ENCODE measurements around the gene PSMG3. TPM values are rescaled to one million over a fixed set of nuclear protein-coding genes. Genes with fewer than 3 reads are reported as not detected.
"Not testable (repeated sequence)": the region's sequence is repeated elsewhere in the genome, so short reads cannot be mapped to it uniquely, and the experiment has no call there.

The PSMG3 gene
- total RNA-seq, 1 donor = 24.6 TPM

- no peak for TF ChIP-seq CTCF (IDR thresholded peaks at IDR 0.05; ENCODE audit: insufficient read depth, low read depth, low read length)
- no peak overlapping the region for H3K4me3 ChIP-seq (ENCODE audit: low read depth, low read length)
- no peak for DNase-seq (ENCODE audit: low read depth)
Measured at GRCh38 chr7:1588978-1589377, 19.1 kb upstream of the PSMG3 start.

DNA sequence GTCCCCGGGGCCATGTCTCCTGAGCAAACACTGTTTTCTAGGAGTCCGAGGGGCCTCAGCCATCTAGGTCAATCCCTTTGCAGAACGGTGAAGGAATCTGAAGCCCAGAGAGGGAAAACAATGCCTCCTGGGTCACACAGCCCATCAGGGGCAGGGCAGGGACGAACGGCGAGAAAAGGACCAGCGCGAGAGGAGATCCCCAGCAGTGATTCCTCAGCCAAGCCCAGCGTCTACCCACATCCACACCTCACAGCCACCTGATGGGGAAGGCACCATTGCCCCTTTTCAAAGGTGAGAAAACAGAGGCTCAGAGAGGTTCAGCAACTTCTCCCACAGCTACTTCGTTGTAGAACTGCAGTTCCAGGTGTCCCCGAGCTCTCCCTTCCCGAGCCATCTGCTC, 17.9 kb upstream of the PSMG3 start:
- H3K4me3 ChIP-seq (ENCODE audit: low read depth, low read length) = no peak overlapping the region
- no peak for TF ChIP-seq CTCF (IDR thresholded peaks at IDR 0.05; ENCODE audit: insufficient read depth, low read depth, low read length)
- DNase-seq (ENCODE audit: low read depth) = no peak

DNA sequence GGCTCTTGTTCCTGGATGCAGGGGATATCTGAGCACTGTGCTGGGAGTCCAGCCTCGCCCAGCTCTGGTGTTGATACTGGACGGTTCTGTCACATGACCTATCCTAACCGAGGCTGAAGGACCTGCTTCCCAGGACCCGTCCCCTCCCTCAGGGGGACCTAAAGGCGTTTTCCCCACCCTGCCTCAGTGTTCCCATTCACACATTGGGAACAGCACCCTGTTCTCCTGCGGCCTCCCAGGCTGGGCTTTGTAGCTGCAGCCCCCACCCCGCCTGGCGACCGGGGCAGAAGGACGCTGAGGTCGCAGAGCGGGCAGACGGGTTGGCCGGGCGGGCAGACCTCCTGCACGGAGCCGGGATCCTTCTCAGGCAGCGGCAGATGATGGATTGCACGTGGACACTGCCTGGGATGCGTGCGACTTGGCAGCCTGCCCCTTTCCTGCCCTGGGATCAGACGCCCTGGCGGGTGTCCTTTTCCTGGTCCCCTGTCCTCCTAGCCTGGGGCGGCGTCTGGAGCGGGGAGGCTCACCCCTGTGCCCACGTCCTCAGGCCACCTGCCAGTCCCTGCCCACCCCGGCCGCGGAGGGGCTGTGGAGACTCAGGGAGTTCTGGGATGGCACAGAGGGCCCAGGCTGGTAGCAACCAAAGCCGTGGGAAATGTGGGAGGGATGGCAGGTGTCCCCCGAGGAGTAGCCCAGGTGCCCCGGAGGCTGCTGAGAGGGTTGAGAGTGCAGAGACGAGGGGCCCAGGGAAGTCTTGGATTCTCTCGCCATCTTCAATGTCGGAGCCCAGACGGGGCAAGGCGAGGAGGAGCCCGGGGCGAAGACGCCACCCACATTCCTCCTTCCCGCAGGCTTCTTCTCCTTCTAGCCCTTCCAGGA, 17.2 kb upstream of the PSMG3 start:
- TF ChIP-seq CTCF (IDR thresholded peaks at IDR 0.05; ENCODE audit: insufficient read depth, low read depth, low read length) = no peak
- H3K4me3 ChIP-seq (ENCODE audit: low read depth, low read length) = no peak overlapping the region
- DNase-seq (ENCODE audit: low read depth) = no peak

GRCh38 chr7:1586126-1586826, 16.4 kb upstream of the PSMG3 start:
- DNase-seq (ENCODE audit: low read depth) = no peak
- TF ChIP-seq CTCF (IDR thresholded peaks at IDR 0.05; ENCODE audit: insufficient read depth, low read depth, low read length) = no peak
- no peak overlapping the region for H3K4me3 ChIP-seq (ENCODE audit: low read depth, low read length)

- no peak for TF ChIP-seq CTCF (IDR thresholded peaks at IDR 0.05; ENCODE audit: insufficient read depth, low read depth, low read length)
- H3K4me3 ChIP-seq (ENCODE audit: low read depth, low read length) = no peak overlapping the region
- no peak for DNase-seq (ENCODE audit: low read depth)
Measured at GRCh38 chr7:1585142-1585981, 15.5 kb upstream of the PSMG3 start.

GRCh38 chr7:1584700-1585099, 14.9 kb upstream of the PSMG3 start:
- no peak for DNase-seq (ENCODE audit: low read depth)
- no peak for TF ChIP-seq CTCF (IDR thresholded peaks at IDR 0.05; ENCODE audit: insufficient read depth, low read depth, low read length)
- H3K4me3 ChIP-seq (ENCODE audit: low read depth, low read length) = no peak overlapping the region

- DNase-seq (ENCODE audit: low read depth); H3K4me3 ChIP-seq (ENCODE audit: low read depth, low read length): not testable (repeated sequence)
Measured at GRCh38 chr7:1583241-1583930, 13.6 kb upstream of the PSMG3 start.

Measured in fibroblast of villous mesenchyme (primary cell).